HG03175 (cell line): ENCODE measurements around the gene LIG4.

Source experiments
- ATAC-seq: cut with Tn5 transposase; IDR thresholded peaks from one replicate; pipeline ENCODE4 v1.9.1; 2021; ENCODE audit warnings: mild to moderate bottlenecking, moderate library complexity; ENCODE audit not compliant: unreplicated experiment

Gene LIG4

DNA sequence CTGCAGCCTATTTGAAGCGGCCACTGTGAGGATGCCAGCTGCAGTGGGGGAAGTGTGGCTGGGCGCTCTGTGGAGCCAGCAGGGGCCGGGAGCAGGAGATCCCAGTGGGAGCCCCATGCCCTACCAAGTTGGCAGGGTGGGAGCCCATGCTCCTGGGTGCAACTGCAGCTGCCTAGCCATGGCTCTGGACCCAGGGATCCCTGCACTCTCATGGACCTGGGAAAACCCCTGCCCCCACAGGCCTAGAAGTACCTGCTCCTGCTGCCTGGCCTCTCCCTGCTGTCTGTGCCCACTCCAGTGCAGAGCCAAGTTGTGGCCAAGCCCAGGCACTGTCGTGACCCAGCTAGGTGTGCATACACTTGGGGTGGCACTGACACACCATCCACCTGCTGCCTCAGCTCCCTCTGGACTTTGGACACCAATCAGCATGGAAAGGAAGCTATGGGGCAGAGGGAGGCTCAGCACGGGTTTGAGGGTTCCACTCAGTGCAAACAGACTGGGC lies 20.9 kb downstream of the LIG4 start:
- ATAC-seq, result no peak

DNA sequence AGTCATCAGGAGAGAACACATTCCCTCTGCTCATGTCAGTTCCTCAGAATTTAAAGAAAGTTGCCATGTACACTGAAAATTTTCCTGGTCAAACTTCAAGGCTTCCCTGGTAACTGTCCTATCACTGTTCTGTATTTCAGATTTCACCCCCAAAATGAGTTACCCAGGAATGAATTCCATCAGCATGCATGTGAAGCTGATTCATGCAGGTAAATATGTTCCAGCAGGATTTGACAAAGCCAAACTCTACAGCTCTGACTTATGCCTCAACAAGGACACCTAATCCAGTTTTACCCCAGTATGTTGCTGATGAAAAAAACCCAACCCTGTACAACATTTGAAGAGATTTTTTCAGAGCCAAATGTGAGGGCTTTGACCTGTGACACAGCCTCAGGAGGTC lies 21.5 kb downstream of the LIG4 start:
- no peak for ATAC-seq

DNA sequence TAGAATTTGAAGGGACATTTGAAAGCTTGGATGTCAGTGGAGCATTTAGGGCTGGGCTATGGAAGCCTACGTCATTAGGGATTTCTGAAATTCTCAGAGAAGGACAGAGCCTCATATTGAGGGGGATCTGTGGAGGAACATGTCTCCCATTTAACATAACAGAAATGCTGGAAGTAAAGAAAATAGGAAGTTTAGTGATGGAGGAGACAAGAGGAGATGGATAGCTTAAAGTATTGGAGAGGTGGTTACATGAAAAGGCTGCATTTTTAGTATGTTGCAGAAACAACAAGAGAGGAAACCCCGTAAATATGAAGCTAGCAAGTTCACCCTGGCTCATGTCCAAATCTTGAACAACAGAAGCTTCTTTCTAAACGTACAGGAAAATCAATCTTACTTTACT lies 24.4 kb downstream of the LIG4 start:
- ATAC-seq, result no peak

DNA sequence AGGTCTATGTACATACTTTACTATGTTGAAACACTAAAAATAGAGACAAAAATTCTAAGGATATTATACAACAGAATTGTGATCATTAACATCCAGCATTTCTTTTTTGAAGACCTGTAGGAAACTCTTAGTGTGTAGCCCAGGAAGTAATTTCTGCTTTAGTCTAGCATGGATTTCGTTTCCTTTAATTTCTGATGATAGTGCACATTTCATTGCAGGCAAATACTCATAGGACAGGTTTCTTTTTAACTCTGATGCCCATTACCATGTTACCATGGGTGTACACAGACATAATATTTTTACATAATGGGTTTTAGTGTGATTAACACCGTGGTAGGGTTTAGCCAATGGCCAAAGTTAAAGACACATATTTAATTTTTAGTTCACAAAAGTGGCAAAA lies 27.1 kb downstream of the LIG4 start:
- ATAC-seq, result no peak

DNA sequence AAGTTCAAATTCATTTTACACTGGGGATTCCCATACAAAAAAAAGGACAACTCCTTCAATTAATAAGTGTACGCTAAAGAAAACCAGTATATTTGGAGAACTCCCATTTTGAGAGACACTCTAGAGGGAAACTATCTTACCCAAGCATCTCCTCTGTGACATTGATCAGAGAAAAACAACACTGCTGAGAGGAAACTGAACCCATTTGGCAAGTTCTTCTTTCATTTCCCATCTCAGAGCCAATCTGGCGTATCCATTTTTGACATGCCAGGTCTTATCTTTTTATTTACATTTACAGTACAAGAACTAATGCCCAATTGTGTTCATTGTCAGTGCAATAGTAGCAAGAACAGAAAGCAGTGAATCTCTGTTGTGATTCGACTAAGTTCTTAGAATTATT lies 30.1 kb downstream of the LIG4 start:
- ATAC-seq, result no peak

DNA sequence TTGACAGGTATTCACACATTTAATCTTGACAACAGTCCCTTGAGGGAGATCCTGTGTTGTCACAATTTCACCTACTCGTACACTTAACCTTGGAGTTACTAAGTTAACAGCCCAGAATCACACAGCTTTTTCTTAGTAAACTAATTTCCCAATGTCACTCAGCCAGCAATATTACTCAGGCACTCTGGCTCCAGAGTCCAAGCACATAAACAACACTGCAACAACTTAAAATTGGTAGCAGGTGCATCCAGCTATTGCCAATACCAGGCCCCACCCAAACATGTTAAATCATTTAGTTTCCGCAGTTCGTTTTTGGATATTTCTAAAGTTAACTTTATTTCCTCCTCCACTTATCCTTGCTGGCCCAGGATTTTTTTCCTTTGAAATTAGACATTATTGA lies 32.7 kb downstream of the LIG4 start:
- no peak for ATAC-seq

DNA sequence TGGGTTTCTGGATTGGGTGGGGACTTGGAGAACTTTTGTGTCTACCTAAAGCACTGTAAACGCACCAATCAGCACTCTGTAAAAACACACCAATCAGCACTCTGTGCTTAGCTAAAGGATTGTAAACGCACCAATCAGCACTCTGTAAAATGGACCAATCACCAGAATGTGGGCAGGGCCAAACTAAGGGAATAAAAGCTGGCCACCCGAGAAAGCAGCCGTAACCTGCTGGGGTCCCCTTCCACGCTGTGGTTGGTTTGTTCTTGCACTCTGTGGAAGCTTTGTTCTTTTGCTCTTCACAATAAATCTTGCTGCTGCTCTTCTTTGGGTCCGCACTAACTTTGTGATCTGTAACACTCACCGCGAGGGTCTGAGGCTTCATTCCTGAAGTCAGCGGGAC lies 37.3 kb downstream of the LIG4 start:
- no peak for ATAC-seq

DNA sequence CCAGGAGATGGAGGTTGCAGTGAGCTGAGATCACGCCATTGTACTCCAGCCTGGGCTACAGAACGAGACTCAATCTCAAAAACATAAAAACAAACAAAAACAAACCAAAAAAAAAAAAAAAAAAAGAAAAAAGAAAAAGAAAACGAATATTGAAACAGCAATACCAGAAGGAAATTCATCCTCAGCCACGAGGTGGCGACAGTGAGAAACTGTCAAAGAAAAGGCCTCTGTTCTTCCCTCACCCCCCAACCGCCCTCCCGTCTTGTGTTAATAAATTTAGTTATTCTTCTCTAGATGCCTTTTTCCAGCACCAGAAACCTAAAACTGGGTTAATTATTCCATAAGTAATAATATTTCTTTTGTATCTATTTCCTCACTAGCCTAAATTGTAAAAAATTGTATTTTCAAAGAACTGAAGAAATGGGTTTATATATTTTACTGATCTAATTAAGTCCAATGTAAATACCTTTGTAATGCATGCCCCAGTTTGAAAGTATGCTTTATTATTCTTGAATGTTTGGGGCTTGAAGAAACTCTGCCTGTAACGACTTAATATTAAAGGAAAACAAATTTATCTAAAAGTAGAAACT lies 38.6 kb downstream of the LIG4 start:
- ATAC-seq, result peak; percentile 55

DNA sequence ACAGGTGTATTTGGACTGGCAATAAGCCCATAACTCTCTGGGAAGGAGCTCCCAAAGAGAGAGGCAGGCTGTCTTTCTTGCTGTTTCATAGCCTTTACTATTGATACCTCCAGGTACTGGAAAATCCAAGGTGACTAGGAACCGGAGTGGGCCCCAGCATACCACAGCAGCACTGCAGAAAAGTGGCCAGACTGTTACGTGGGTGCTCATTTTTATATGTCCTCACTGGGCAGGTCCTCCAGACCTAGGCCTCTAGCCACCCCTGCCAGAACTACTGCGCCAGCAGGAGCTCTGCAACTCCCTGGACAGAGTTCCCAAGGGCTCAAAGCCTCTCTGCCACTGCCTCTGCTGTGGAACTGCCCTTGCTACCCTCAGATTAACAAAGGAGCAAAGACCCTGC lies 46.4 kb downstream of the LIG4 start:
- ATAC-seq, result no peak

DNA sequence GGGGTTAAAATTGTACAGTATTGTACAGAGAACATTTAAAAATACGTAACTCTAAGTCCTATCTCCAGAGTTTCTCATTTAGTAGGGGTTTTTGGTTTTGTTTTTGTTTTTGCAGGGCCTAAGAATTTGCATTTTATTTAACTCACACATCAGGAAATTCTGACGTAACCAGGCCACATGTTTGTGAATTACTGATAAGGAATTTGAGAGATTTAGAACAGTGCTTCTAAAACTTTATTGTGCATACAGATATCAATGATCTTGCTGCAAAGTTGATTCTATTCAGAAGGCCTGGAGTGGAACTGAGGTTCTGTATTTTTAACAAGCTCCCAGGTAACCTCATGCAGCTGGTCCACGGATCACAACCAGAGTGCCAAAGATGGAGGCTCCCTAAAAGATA lies 49.3 kb downstream of the LIG4 start:
- no peak for ATAC-seq

DNA sequence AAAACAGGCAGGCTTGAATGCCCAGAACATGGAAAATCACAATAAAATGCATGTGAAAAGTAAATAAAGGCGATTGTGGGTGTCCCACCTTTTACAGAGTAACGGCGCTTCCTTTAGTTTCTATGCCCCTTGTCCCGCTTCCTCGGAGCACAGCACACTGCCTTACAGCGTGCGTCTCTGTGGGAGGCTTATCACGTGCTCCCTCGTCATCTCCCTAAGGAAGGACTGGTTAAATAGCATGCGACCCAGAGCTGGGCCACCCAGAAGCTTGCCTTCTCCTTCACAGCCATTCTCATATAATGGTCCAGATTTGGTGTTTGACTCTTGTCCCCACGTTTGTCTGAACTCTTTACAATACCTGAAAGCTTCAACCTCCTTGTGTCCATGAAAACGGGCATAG lies 56.6 kb downstream of the LIG4 start:
- ATAC-seq, result no peak
